WTC11 (cell line): Measurements from ENCODE around the gene DGUOK. TPM values are rescaled to one million over a fixed set of nuclear protein-coding genes. Genes with fewer than 3 reads are reported as not detected.

Experiments
- ATAC-seq: fragments of 200-7000 bp; cut with Tn5 transposase; 2 replicates; pipeline ENCODE4 v1.10.0; 2021; ENCODE audit warnings: mild to moderate bottlenecking, moderate library complexity
- CTCF ChIA-PET: fragments of 300-600 bp; sonication (Branson Sonifier 250); formaldehyde crosslinking; loops from one replicate; lab custom pipeline; 2021; ENCODE audit warnings: antibody characterized with exemption; lab: Charles Lee
- POLR2A ChIA-PET: fragments of 350-600 bp; sonication (Branson Sonifier 250); formaldehyde crosslinking; loops from one replicate; lab custom pipeline; 2021; ENCODE audit warnings: antibody characterized with exemption; lab: Charles Lee
- DNase-seq: peaks from one replicate; pipeline ENCODE4 v3.0.0; 2021; ENCODE audit warnings: low spot score
- H3K27ac Mint-ChIP-seq: 2 replicates; pipeline ENCODE4 v1.8.0; 2021; ENCODE audit warnings: mixed read lengths
- H3K27me3 Mint-ChIP-seq: 2 replicates; pipeline ENCODE4 v1.8.0; 2021; ENCODE audit warnings: low read depth, mild to moderate bottlenecking, moderate library complexity, mixed read lengths
- H3K36me3 Mint-ChIP-seq: 2 replicates; pipeline ENCODE4 v1.8.0; 2021; ENCODE audit warnings: mixed read lengths
- H3K4me1 Mint-ChIP-seq: 2 replicates; pipeline ENCODE4 v1.8.0; 2022; ENCODE audit warnings: mixed read lengths
- H3K4me3 Mint-ChIP-seq: 2 replicates; pipeline ENCODE4 v1.8.0; 2021; ENCODE audit warnings: mild to moderate bottlenecking, moderate library complexity, mixed read lengths
- H3K9me3 Mint-ChIP-seq: 2 replicates; pipeline ENCODE4 v1.8.0; 2021; ENCODE audit warnings: mixed read lengths
- ESRRA ChIP-seq: sonication (generic); formaldehyde crosslinking; IDR thresholded peaks from 2 replicates; pipeline ENCODE4 v1.8.1; 2022; ENCODE audit warnings: mild to moderate bottlenecking, missing genetic modification reagents, borderline replicate concordance
- FOXJ3 ChIP-seq: sonication (generic); formaldehyde crosslinking; IDR thresholded peaks from 2 replicates; pipeline ENCODE4 v1.9.0; 2021; ENCODE audit warnings: missing genetic modification reagents, mild to moderate bottlenecking, borderline replicate concordance
- HMGA2 ChIP-seq: fragments of 250-450 bp; sonication (Bioruptor Pico); IDR thresholded peaks from 2 replicates; pipeline ENCODE4 v1.4.0; 2021; ENCODE audit warnings: mild to moderate bottlenecking, moderate library complexity
- NFYB ChIP-seq: sonication (generic); formaldehyde crosslinking; conservative IDR thresholded peaks from 2 replicates; pipeline ENCODE4 v1.8.0; 2022; ENCODE audit warnings: low read depth, missing genetic modification reagents
- SMAD4 ChIP-seq: sonication (generic); formaldehyde crosslinking; IDR thresholded peaks from 2 replicates; pipeline ENCODE4 v1.8.0; 2022; ENCODE audit warnings: mild to moderate bottlenecking, missing genetic modification reagents
- SP1 ChIP-seq: sonication (generic); formaldehyde crosslinking; conservative IDR thresholded peaks from 2 replicates; pipeline ENCODE4 v1.8.1; 2022; ENCODE audit warnings: missing genetic modification reagents
- TCF7 ChIP-seq: sonication (generic); formaldehyde crosslinking; IDR thresholded peaks from 2 replicates; pipeline ENCODE4 v1.8.0; 2022; ENCODE audit warnings: mild to moderate bottlenecking, low read depth, missing genetic modification reagents, moderate library complexity
- TP53 ChIP-seq: sonication (generic); formaldehyde crosslinking; IDR thresholded peaks from 2 replicates; pipeline ENCODE4 v1.8.1; 2023; ENCODE audit warnings: mild to moderate bottlenecking, missing genetic modification reagents
- ZNF121 ChIP-seq: sonication (generic); formaldehyde crosslinking; IDR thresholded peaks from 2 replicates; pipeline ENCODE4 v1.8.0; 2023; ENCODE audit warnings: missing genetic modification reagents
- ZNF138 ChIP-seq: sonication (generic); formaldehyde crosslinking; conservative IDR thresholded peaks from 2 replicates; pipeline ENCODE4 v1.8.1; 2022; ENCODE audit warnings: mild to moderate bottlenecking, moderate library complexity, missing genetic modification reagents
- ZNF219 ChIP-seq: sonication (generic); formaldehyde crosslinking; IDR thresholded peaks from 2 replicates; pipeline ENCODE4 v1.8.0; 2023; ENCODE audit warnings: missing genetic modification reagents, mild to moderate bottlenecking, borderline replicate concordance
- ZNF317 ChIP-seq: sonication (generic); formaldehyde crosslinking; IDR thresholded peaks from 2 replicates; pipeline ENCODE4 v1.8.1; 2023; ENCODE audit warnings: low read depth, mild to moderate bottlenecking, moderate library complexity, missing genetic modification reagents, borderline replicate concordance
- total RNA-seq: library from RNA; stranded (reverse); gene quantifications from 3 replicates; pipeline ENCODE4 v1.2.3, GENCODE V29; 2021
- TF ChIP-seq, protein P1 (sequence below): sonication (generic); formaldehyde crosslinking; IDR thresholded peaks from 2 replicates; pipeline ENCODE4 v1.8.1; 2022; ENCODE audit warnings: low read depth, missing genetic modification reagents, borderline replicate concordance
- TF ChIP-seq, protein P2 (sequence below): fragments of 250-450 bp; sonication (Bioruptor Pico); IDR thresholded peaks from 2 replicates; pipeline ENCODE4 v1.9.0; 2021; ENCODE audit warnings: mild to moderate bottlenecking
- TF ChIP-seq, protein P3 (sequence below): sonication (generic); formaldehyde crosslinking; IDR thresholded peaks from 2 replicates; pipeline ENCODE4 v1.8.1; 2022; ENCODE audit warnings: low read depth, mild to moderate bottlenecking, moderate library complexity, missing genetic modification reagents, borderline replicate concordance
- TF ChIP-seq, protein P4 (sequence below): sonication (generic); formaldehyde crosslinking; IDR thresholded peaks from 2 replicates; pipeline ENCODE4 v1.8.0; 2022; ENCODE audit warnings: mild to moderate bottlenecking, missing genetic modification reagents
- TF ChIP-seq, protein P5 (sequence below): sonication (generic); formaldehyde crosslinking; IDR thresholded peaks from 2 replicates; pipeline ENCODE4 v1.8.1; 2022; ENCODE audit warnings: mild to moderate bottlenecking, moderate library complexity, missing genetic modification reagents
- TF ChIP-seq, protein P6 (sequence below): sonication (generic); formaldehyde crosslinking; IDR thresholded peaks from 2 replicates; pipeline ENCODE4 v1.8.0; 2023; ENCODE audit warnings: missing genetic modification reagents, mild to moderate bottlenecking, borderline replicate concordance
- TF ChIP-seq, protein P7 (sequence below): fragments of 200-600 bp; IDR thresholded peaks from 2 replicates; pipeline ENCODE4 v1.8.0; 2022; ENCODE audit warnings: antibody characterized with exemption

Gene DGUOK
- total RNA-seq, 1 experiment from 2014 or later = 105 TPM

DNA sequence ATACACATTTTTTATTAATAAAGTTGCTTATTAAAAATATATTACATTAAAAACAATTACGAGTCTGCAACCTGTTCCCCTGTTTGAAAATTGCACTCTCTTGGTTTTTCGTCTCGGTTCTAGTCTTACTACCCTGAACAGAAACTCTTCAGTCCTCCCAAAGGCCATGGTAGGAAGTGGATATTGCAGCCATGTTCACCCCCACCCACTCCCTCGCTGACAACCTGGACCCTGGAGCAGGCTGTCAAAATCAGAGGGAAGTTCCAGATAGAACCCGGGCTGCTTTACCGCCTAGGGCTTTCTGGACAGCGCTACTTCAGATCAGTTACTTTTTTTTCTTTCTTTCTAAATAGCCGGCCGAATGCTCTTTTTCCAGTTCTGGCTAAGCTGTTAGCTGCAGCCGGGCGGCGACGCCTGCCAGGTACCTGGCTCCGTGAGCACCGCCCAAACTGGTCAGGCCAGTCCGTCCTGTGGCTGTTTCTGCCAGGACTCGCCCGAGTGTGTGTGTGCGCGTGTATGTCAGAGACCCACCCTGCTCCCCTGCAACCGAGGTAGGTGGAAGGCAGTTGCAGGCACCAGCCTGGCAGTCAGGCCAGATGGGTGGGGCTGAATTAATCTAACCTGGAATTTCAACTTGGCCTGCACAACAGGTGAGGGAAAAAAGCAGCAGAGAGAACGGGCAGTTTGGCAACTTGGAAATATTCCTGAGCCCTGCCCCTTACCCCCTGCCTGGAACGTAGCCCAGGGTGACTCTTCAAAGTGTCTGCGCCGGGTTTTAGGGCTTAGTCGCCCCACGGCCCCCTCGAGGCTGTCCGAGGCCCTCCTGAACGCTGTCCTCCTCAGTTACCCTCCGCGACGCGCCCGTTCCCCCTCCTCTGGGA lies 56.9 kb downstream of the DGUOK start:
- POLR2A ChIA-PET = interaction anchor here (1.5 kb wide), 1 partner anchor 19 kb away, joined by 3 read pairs; no protein-coding TSS in a partner anchor
- H3K4me1 Mint-ChIP-seq = peaks cover 80% of the 10 kb centered on the region
- DNase-seq (peak; percentile 67), ATAC-seq (peak; percentile 14)
- CTCF ChIA-PET = no interaction called here
- peak overlapping the region; percentile 55 for H3K27ac Mint-ChIP-seq
- H3K9me3 Mint-ChIP-seq = no peaks in the 10 kb centered on the region
- peak overlapping the region; percentile 82 for H3K4me3 Mint-ChIP-seq
- peaks cover 52% of the 10 kb centered on the region for H3K27me3 Mint-ChIP-seq
- H3K36me3 Mint-ChIP-seq = peaks cover 7% of the 10 kb centered on the region; the same call in 1 of the 2 replicates
- TF ChIP-seq, protein P1, sequence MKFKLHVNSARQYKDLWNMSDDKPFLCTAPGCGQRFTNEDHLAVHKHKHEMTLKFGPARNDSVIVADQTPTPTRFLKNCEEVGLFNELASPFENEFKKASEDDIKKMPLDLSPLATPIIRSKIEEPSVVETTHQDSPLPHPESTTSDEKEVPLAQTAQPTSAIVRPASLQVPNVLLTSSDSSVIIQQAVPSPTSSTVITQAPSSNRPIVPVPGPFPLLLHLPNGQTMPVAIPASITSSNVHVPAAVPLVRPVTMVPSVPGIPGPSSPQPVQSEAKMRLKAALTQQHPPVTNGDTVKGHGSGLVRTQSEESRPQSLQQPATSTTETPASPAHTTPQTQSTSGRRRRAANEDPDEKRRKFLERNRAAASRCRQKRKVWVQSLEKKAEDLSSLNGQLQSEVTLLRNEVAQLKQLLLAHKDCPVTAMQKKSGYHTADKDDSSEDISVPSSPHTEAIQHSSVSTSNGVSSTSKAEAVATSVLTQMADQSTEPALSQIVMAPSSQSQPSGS (CRISPR knock-in tag) = 0 out of 2 replicates have a peak, but pooled peaks have one; percentile 44
- TF ChIP-seq, protein P2, sequence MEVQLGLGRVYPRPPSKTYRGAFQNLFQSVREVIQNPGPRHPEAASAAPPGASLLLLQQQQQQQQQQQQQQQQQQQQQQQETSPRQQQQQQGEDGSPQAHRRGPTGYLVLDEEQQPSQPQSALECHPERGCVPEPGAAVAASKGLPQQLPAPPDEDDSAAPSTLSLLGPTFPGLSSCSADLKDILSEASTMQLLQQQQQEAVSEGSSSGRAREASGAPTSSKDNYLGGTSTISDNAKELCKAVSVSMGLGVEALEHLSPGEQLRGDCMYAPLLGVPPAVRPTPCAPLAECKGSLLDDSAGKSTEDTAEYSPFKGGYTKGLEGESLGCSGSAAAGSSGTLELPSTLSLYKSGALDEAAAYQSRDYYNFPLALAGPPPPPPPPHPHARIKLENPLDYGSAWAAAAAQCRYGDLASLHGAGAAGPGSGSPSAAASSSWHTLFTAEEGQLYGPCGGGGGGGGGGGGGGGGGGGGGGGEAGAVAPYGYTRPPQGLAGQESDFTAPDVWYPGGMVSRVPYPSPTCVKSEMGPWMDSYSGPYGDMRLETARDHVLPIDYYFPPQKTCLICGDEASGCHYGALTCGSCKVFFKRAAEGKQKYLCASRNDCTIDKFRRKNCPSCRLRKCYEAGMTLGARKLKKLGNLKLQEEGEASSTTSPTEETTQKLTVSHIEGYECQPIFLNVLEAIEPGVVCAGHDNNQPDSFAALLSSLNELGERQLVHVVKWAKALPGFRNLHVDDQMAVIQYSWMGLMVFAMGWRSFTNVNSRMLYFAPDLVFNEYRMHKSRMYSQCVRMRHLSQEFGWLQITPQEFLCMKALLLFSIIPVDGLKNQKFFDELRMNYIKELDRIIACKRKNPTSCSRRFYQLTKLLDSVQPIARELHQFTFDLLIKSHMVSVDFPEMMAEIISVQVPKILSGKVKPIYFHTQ (CRISPR knock-in tag) = no peak
- TF ChIP-seq SP1 (CRISPR knock-in tag) (peak; percentile 50), TCF7 (CRISPR knock-in tag) (no peak), ZNF219 (CRISPR knock-in tag) (no peak), TP53 (CRISPR knock-in tag) (no peak), ZNF317 (CRISPR knock-in tag) (no peak), HMGA2 (no peak), ZNF121 (0 out of 2 replicates have a peak, but pooled peaks have one; percentile 31), NFYB (CRISPR knock-in tag) (no peak), FOXJ3 (CRISPR knock-in tag) (no peak), ESRRA (no peak), SMAD4 (no peak), ZNF138 (CRISPR knock-in tag) (no peak)
- TF ChIP-seq, protein P3, sequence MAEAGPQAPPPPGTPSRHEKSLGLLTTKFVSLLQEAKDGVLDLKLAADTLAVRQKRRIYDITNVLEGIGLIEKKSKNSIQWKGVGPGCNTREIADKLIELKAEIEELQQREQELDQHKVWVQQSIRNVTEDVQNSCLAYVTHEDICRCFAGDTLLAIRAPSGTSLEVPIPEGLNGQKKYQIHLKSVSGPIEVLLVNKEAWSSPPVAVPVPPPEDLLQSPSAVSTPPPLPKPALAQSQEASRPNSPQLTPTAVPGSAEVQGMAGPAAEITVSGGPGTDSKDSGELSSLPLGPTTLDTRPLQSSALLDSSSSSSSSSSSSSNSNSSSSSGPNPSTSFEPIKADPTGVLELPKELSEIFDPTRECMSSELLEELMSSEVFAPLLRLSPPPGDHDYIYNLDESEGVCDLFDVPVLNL (CRISPR knock-in tag) = 0 out of 2 replicates have a peak, but pooled peaks have one; percentile 37
- TF ChIP-seq, protein P4, sequence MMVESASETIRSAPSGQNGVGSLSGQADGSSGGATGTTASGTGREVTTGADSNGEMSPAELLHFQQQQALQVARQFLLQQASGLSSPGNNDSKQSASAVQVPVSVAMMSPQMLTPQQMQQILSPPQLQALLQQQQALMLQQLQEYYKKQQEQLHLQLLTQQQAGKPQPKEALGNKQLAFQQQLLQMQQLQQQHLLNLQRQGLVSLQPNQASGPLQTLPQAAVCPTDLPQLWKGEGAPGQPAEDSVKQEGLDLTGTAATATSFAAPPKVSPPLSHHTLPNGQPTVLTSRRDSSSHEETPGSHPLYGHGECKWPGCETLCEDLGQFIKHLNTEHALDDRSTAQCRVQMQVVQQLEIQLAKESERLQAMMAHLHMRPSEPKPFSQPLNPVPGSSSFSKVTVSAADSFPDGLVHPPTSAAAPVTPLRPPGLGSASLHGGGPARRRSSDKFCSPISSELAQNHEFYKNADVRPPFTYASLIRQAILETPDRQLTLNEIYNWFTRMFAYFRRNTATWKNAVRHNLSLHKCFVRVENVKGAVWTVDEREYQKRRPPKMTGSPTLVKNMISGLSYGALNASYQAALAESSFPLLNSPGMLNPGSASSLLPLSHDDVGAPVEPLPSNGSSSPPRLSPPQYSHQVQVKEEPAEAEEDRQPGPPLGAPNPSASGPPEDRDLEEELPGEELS = no peak
- TF ChIP-seq, protein P5, sequence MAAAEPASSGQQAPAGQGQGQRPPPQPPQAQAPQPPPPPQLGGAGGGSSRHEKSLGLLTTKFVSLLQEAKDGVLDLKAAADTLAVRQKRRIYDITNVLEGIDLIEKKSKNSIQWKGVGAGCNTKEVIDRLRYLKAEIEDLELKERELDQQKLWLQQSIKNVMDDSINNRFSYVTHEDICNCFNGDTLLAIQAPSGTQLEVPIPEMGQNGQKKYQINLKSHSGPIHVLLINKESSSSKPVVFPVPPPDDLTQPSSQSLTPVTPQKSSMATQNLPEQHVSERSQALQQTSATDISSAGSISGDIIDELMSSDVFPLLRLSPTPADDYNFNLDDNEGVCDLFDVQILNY (CRISPR knock-in tag) = no peak
- TF ChIP-seq, protein P6, sequence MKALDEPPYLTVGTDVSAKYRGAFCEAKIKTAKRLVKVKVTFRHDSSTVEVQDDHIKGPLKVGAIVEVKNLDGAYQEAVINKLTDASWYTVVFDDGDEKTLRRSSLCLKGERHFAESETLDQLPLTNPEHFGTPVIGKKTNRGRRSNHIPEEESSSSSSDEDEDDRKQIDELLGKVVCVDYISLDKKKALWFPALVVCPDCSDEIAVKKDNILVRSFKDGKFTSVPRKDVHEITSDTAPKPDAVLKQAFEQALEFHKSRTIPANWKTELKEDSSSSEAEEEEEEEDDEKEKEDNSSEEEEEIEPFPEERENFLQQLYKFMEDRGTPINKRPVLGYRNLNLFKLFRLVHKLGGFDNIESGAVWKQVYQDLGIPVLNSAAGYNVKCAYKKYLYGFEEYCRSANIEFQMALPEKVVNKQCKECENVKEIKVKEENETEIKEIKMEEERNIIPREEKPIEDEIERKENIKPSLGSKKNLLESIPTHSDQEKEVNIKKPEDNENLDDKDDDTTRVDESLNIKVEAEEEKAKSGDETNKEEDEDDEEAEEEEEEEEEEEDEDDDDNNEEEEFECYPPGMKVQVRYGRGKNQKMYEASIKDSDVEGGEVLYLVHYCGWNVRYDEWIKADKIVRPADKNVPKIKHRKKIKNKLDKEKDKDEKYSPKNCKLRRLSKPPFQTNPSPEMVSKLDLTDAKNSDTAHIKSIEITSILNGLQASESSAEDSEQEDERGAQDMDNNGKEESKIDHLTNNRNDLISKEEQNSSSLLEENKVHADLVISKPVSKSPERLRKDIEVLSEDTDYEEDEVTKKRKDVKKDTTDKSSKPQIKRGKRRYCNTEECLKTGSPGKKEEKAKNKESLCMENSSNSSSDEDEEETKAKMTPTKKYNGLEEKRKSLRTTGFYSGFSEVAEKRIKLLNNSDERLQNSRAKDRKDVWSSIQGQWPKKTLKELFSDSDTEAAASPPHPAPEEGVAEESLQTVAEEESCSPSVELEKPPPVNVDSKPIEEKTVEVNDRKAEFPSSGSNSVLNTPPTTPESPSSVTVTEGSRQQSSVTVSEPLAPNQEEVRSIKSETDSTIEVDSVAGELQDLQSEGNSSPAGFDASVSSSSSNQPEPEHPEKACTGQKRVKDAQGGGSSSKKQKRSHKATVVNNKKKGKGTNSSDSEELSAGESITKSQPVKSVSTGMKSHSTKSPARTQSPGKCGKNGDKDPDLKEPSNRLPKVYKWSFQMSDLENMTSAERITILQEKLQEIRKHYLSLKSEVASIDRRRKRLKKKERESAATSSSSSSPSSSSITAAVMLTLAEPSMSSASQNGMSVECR = 0 out of 2 replicates have a peak, but pooled peaks have one; percentile 11
- TF ChIP-seq, protein P7, sequence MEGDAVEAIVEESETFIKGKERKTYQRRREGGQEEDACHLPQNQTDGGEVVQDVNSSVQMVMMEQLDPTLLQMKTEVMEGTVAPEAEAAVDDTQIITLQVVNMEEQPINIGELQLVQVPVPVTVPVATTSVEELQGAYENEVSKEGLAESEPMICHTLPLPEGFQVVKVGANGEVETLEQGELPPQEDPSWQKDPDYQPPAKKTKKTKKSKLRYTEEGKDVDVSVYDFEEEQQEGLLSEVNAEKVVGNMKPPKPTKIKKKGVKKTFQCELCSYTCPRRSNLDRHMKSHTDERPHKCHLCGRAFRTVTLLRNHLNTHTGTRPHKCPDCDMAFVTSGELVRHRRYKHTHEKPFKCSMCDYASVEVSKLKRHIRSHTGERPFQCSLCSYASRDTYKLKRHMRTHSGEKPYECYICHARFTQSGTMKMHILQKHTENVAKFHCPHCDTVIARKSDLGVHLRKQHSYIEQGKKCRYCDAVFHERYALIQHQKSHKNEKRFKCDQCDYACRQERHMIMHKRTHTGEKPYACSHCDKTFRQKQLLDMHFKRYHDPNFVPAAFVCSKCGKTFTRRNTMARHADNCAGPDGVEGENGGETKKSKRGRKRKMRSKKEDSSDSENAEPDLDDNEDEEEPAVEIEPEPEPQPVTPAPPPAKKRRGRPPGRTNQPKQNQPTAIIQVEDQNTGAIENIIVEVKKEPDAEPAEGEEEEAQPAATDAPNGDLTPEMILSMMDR = no peak
